ENCODE data around the gene GABPA. TPM values are rescaled to one million over a fixed set of nuclear protein-coding genes. Genes with fewer than 3 reads are reported as not detected.

Gene GABPA
- total and polyA plus RNA-seq, 2 of the 13 experiments (the other 11 are each of a cell fraction or from before 2014, with no cell fraction given) = 7.4 to 13.2 TPM

- no peak overlapping the region for H3K4me3 ChIP-seq (replicated peaks in 1 of 3; ENCODE audit: insufficient read depth in 1 of 3, low read depth in 2 of 3, low read length in 3 of 3)
- no peaks in the 10 kb centered on the region for H3K27me3 ChIP-seq (ENCODE audit: control insufficient read depth in 1 of 2, insufficient read depth in 2 of 2, low read length in 2 of 2)
- BruUV-seq (replicated peaks) = no TSS peak
- WGBS (ENCODE audit: low lambda C conversion rate) = 97% methylated on average over 3 of the region's 3 CpGs
- peaks cover 14 to 54% of the 10 kb centered on the region in 2 experiments for H3K36me3 ChIP-seq (replicated peaks in 1 of 2; ENCODE audit: control insufficient read depth in 1 of 2, insufficient read depth in 2 of 2, low read length in 2 of 2)
- in situ Hi-C loops (cut with HindIII; ENCODE audit: extremely low pct_ligation_motif_present, low pct_unique_long_range_greater_than_20kb) (no loop called here), intact Hi-C loops (cut with micrococcal nuclease; ENCODE audit: unreplicated experiment) (no loop called here)
- FAIRE-seq = no peak
- no peaks in the 10 kb centered on the region for H4K20me1 ChIP-seq (ENCODE audit: insufficient read depth, low read length)
- H3K79me2 ChIP-seq (ENCODE audit: insufficient read depth, low read length) = no peaks in the 10 kb centered on the region
- no peak overlapping the region for H3K27ac ChIP-seq (ENCODE audit: extremely low read length, insufficient read depth, low read length)
- no peaks in the 10 kb centered on the region for H3K4me1 ChIP-seq (ENCODE audit: insufficient read depth, low read length)
- no peak for TF ChIP-seq ZNF746 (CRISPR knock-in tag; IDR thresholded peaks at IDR 0.05)
- no peak for TF ChIP-seq ZNF550 (CRISPR knock-in tag; IDR thresholded peaks at IDR 0.05; ENCODE audit: borderline replicate concordance)
- no peak for TF ChIP-seq RBM22 (optimal IDR thresholded peaks at IDR 0.05; ENCODE audit: low read length)
- no peak for TF ChIP-seq ZBED4 (CRISPR knock-in tag; IDR thresholded peaks at IDR 0.05; ENCODE audit: borderline replicate concordance)
- TF ChIP-seq PRMT3 (CRISPR knock-in tag; IDR thresholded peaks at IDR 0.05; ENCODE audit: borderline replicate concordance, low read depth) = no peak
- TF ChIP-seq ATF4 (CRISPR knock-in tag; IDR thresholded peaks at IDR 0.05) = no peak
- TF ChIP-seq PRDM15 (CRISPR knock-in tag; IDR thresholded peaks at IDR 0.05) = no peak
- no peak for TF ChIP-seq ZNF770 (CRISPR knock-in tag; IDR thresholded peaks at IDR 0.05)
- no peak for TF ChIP-seq GLMP (CRISPR knock-in tag; IDR thresholded peaks at IDR 0.05; ENCODE audit: borderline replicate concordance)
- TF ChIP-seq ZNF7 (CRISPR knock-in tag; IDR thresholded peaks at IDR 0.05) = no peak
- TF ChIP-seq TBP (CRISPR knock-in tag; IDR thresholded peaks at IDR 0.05) = no peak
- no peak overlapping the region for H2AFZ ChIP-seq (ENCODE audit: low read length)
- no peak for ATAC-seq
- H3K9me3 ChIP-seq (ENCODE audit: low read length) = no peaks in the 10 kb centered on the region
- no peak overlapping the region for H3K4me2 ChIP-seq (ENCODE audit: low read depth, low read length)
- DNase-seq (ENCODE audit: low spot score) = no peak
- ChIA-PET CTCF (ENCODE audit: low intra/inter-chr PET ratio, low total read pairs) (no interaction called here), POLR2A (interaction anchor here (2.2 kb wide), 1 partner anchor 12 kb away, joined by 8 read pairs; the partner anchor contains the start of genes ATP5PF and GABPA)
- no peak overlapping the region for H3K9ac ChIP-seq (ENCODE audit: insufficient read depth, low read depth, low read length)
These were observed 12.1 kb upstream of the GABPA start for GRCh38 chr21:25722631-25723030.
